PC-3 (cell line): Measurements from ENCODE around the gene RYR2. TPM values are rescaled to one million over a fixed set of nuclear protein-coding genes. Genes with fewer than 3 reads are reported as not detected.

Experiments used
- ATAC-seq: fragments of 200-7000 bp; cut with Tn5 transposase; 2 replicates; pipeline ENCODE4 v1.9.1; 2020; ENCODE audit warnings: mild to moderate bottlenecking, moderate library complexity
- BruUV-seq: library from RNA; stranded (reverse); fragments of 400-500 nt; replicated peaks from 2 replicates; lab custom pipeline; 2021; lab: Mats Ljungman, UMichigan
- CTCF ChIA-PET: fragments of 300-600 bp; sonication (Branson Sonifier 250); formaldehyde crosslinking; loops from one replicate; lab custom pipeline; 2022; ENCODE audit warnings: antibody characterized with exemption; lab: Charles Lee
- POLR2A ChIA-PET: fragments of 300-600 bp; sonication (Branson Sonifier 250); formaldehyde crosslinking; loops from one replicate; lab custom pipeline; 2022; ENCODE audit warnings: antibody characterized with exemption; ENCODE audit not compliant: unreplicated experiment; lab: Charles Lee
- DNase-seq: peaks from one replicate; pipeline ENCODE4 v3.0.0-alpha.2; 2015
- H2AFZ ChIP-seq: fragments of 300-600 bp; sonication (generic); 2 replicates; pipeline ENCODE4 v1.6.0; 2016; ENCODE audit warnings: antibody characterized with exemption, low read length
- H3F3A ChIP-seq: fragments of 300-600 bp; sonication (generic); one replicate; pipeline ENCODE4 v1.6.0; 2017; ENCODE audit warnings: antibody characterized with exemption, low read length, control low read depth, mild to moderate bottlenecking; ENCODE audit not compliant: unreplicated experiment
- H3K27ac ChIP-seq: fragments of 300-600 bp; sonication (generic); 2 replicates; pipeline ENCODE4 v1.5.1; 2016; ENCODE audit warnings: mild to moderate bottlenecking, low read length
- H3K27me3 ChIP-seq: fragments of 300-600 bp; sonication (generic); 2 replicates; pipeline ENCODE4 v1.6.1; 2016; ENCODE audit warnings: low read length, mixed read lengths
- H3K36me3 ChIP-seq: fragments of 300-600 bp; sonication (generic); 2 replicates; pipeline ENCODE4 v1.6.1; 2016; ENCODE audit warnings: low read depth, mixed run types, low read length, mixed read lengths
- H3K4me1 ChIP-seq: fragments of 300-600 bp; sonication (generic); 2 replicates; pipeline ENCODE4 v1.5.1; 2016; ENCODE audit warnings: low read length; ENCODE audit not compliant: insufficient read depth
- H3K4me2 ChIP-seq: fragments of 300-600 bp; sonication (generic); 2 replicates; pipeline ENCODE4 v1.6.0; 2016; ENCODE audit warnings: low read length
- H3K4me3 ChIP-seq: fragments of 300-600 bp; sonication (generic); 2 replicates; pipeline ENCODE4 v1.5.1; 2016; ENCODE audit warnings: mild to moderate bottlenecking, low read length, mixed read lengths
- H3K79me2 ChIP-seq: fragments of 300-600 bp; sonication (generic); 2 replicates; pipeline ENCODE4 v1.6.1; 2017; ENCODE audit warnings: low read length, mixed read lengths
- H3K9ac ChIP-seq: fragments of 300-600 bp; sonication (generic); 2 replicates; pipeline ENCODE4 v1.6.0; 2016; ENCODE audit warnings: mild to moderate bottlenecking, low read length
- H3K9me2 ChIP-seq: fragments of 300-600 bp; sonication (generic); replicated peaks from 2 replicates; pipeline ENCODE4 v1.6.1; 2016; ENCODE audit warnings: mixed run types, low read length, mixed read lengths
- H3K9me3 ChIP-seq: fragments of 300-600 bp; sonication (generic); 2 replicates; pipeline ENCODE4 v1.6.1; 2016; ENCODE audit warnings: low read length, mixed read lengths
- H4K20me1 ChIP-seq: fragments of 300-600 bp; sonication (generic); 2 replicates; pipeline ENCODE4 v1.6.1; 2016; ENCODE audit warnings: low read length, mixed read lengths
- CTCF ChIP-seq: fragments of 300-600 bp; sonication (generic); conservative IDR thresholded peaks from 2 replicates; pipeline ENCODE4 v1.5.1; 2017; ENCODE audit warnings: antibody characterized with exemption, low read depth, mild to moderate bottlenecking, low read length
- EZH2 ChIP-seq: fragments of 300-600 bp; sonication (generic); IDR thresholded peaks from one replicate; pipeline ENCODE4 v1.6.1; 2017; ENCODE audit warnings: antibody characterized with exemption, mild to moderate bottlenecking, low read length; ENCODE audit not compliant: unreplicated experiment
- EZH2phosphoT487 ChIP-seq: fragments of 300-600 bp; sonication (generic); IDR thresholded peaks from 2 replicates; pipeline ENCODE4 v1.6.1; 2018; ENCODE audit warnings: mild to moderate bottlenecking, antibody characterized with exemption, low read length, borderline replicate concordance
- intact Hi-C: fragments of 100-400 bp; cut with micrococcal nuclease; formaldehyde crosslinking; loops from 2 replicates; pipeline ENCODE4 v1.9.0; 2023
- total RNA-seq: library from RNA; depleted of rRNA; stranded (reverse); fragments of >200 nt; gene quantifications from 2 replicates; pipeline ENCODE4 v1.2.3, GENCODE V29; 2014

The RYR2 gene
- total RNA-seq, 1 experiment from 2014 or later: not detected

GRCh38 chr1:237556911-237557310 lies 514.9 kb downstream of the RYR2 start:
- H3K9ac ChIP-seq: no peak overlapping the region
- no peaks in the 10 kb centered on the region for H3K79me2 ChIP-seq
- no TSS peak for BruUV-seq
- peaks cover 13% of the 10 kb centered on the region for H3K27me3 ChIP-seq
- intact Hi-C loops: no loop called here
- DNase-seq (no peak), ATAC-seq (no peak)
- ChIA-PET CTCF (no interaction called here), POLR2A (no interaction called here)
- H2AFZ ChIP-seq: no peak overlapping the region
- H3K4me1 ChIP-seq: no peaks in the 10 kb centered on the region
- H3K9me2 ChIP-seq: no peaks in the 10 kb centered on the region
- TF ChIP-seq EZH2phosphoT487 (no peak), EZH2 (no peak), CTCF (no peak)
- H3K36me3 ChIP-seq: no peaks in the 10 kb centered on the region
- H3K27ac ChIP-seq: no peak overlapping the region
- no peaks in the 10 kb centered on the region for H4K20me1 ChIP-seq
- H3K4me2 ChIP-seq: no peak overlapping the region
- no peaks in the 10 kb centered on the region for H3F3A ChIP-seq
- no peak overlapping the region for H3K4me3 ChIP-seq
- H3K9me3 ChIP-seq: no peaks in the 10 kb centered on the region

- Histone ChIP-seq H4K20me1 (no peaks in the 10 kb centered on the region), H3K27me3 (peaks cover 23% of the 10 kb centered on the region; the same call in 1 of the 2 replicates), H3F3A (no peaks in the 10 kb centered on the region), H2AFZ (no peak overlapping the region), H3K4me3 (no peak overlapping the region), H3K36me3 (no peaks in the 10 kb centered on the region), H3K79me2 (no peaks in the 10 kb centered on the region), H3K4me1 (no peaks in the 10 kb centered on the region), H3K27ac (no peak overlapping the region), H3K9ac (no peak overlapping the region), H3K9me2 (no peaks in the 10 kb centered on the region), H3K9me3 (no peaks in the 10 kb centered on the region), H3K4me2 (no peak overlapping the region)
- TF ChIP-seq CTCF: peak; percentile 64
- TF ChIP-seq EZH2phosphoT487: no peak
- TF ChIP-seq EZH2: no peak
- no TSS peak for BruUV-seq
- ATAC-seq: peak; percentile 80
- CTCF ChIA-PET: interaction anchor here (0.6 to 1.1 kb wide), 5 partner anchors 37 to 953 kb away, joined by 3 to 14 read pairs (median 4); no protein-coding TSS in a partner anchor
- intact Hi-C loops: loop anchor here (10.0 kb wide), 1 partner anchor 808 kb away; no protein-coding TSS in a partner anchor
- POLR2A ChIA-PET: no interaction called here
- DNase-seq: peak; percentile 84
These were observed 520.3 kb downstream of the RYR2 start for GRCh38 chr1:237562242-237562823.

- H3K79me2 ChIP-seq: no peaks in the 10 kb centered on the region
- intact Hi-C loops: loop anchor here (10.0 kb wide), 1 partner anchor 810 kb away; no protein-coding TSS in a partner anchor
- BruUV-seq: no TSS peak
- H3F3A ChIP-seq: no peaks in the 10 kb centered on the region
- ChIA-PET CTCF (no interaction called here), POLR2A (no interaction called here)
- no peak overlapping the region for H2AFZ ChIP-seq
- no peaks in the 10 kb centered on the region for H3K9me2 ChIP-seq
- no peak for ATAC-seq
- H3K27me3 ChIP-seq: peaks cover 21% of the 10 kb centered on the region; the same call in 1 of the 2 replicates
- no peak overlapping the region for H3K4me3 ChIP-seq
- no peaks in the 10 kb centered on the region for H3K4me1 ChIP-seq
- H3K27ac ChIP-seq: no peak overlapping the region
- DNase-seq: no peak
- no peak for TF ChIP-seq EZH2phosphoT487
- TF ChIP-seq CTCF: no peak
- no peak for TF ChIP-seq EZH2
- no peaks in the 10 kb centered on the region for H3K36me3 ChIP-seq
- H3K4me2 ChIP-seq: no peak overlapping the region
- H3K9ac ChIP-seq: no peak overlapping the region
- no peaks in the 10 kb centered on the region for H4K20me1 ChIP-seq
- H3K9me3 ChIP-seq: no peaks in the 10 kb centered on the region
These were observed 523.3 kb downstream of the RYR2 start for GRCh38 chr1:237565236-237565635.
